A673 (cell line): ENCODE measurements around the gene CHDH.

Experiments
- CTCF ChIP-seq: fragments of 300-800, 200-600 bp; sonication (generic); conservative IDR thresholded peaks from 2 replicates; pipeline ENCODE4 v1.5.1; 2017; ENCODE audit warnings: low read depth, mild to moderate bottlenecking, antibody characterized with exemption, low read length, moderate library complexity, mixed read lengths
- EZH2 ChIP-seq: fragments of 200-600 bp; sonication (generic); IDR thresholded peaks from 2 replicates; pipeline ENCODE4 v1.6.1; 2017; ENCODE audit warnings: borderline replicate concordance, low read depth, mild to moderate bottlenecking, mixed read lengths, antibody characterized with exemption, low read length; ENCODE audit not compliant: poor library complexity, severe bottlenecking

GRCh38 chr3:53809764-53810400, 36.3 kb downstream of the CHDH start:
- TF ChIP-seq EZH2: no peak
- TF ChIP-seq CTCF: no peak
